Measurements from ENCODE around the gene ZNF678. TPM values are rescaled to one million over a fixed set of nuclear protein-coding genes. Genes with fewer than 3 reads are reported as not detected.

The ZNF678 gene
- total RNA-seq, 1 donor, result 3.6 TPM

GRCh38 chr1:227613526-227613925, 50.2 kb downstream of the ZNF678 start:
- no peak for DNase-seq (ENCODE audit: insufficient read length, low spot score, missing footprints)
- H2AFZ ChIP-seq (ENCODE audit: low read length), result no peak overlapping the region

GRCh38 chr1:227621211-227621610, 57.9 kb downstream of the ZNF678 start:
- TF ChIP-seq CTCF (IDR thresholded peaks at IDR 0.05; ENCODE audit: extremely low read depth, low read depth, low read length), result no peak
- H3K4me3 ChIP-seq (ENCODE audit: insufficient read depth, low read length), result no peak overlapping the region
- no peak overlapping the region for H2AFZ ChIP-seq (ENCODE audit: low read length)
- H3K27me3 ChIP-seq (ENCODE audit: insufficient read depth, low read length), result no peaks in the 10 kb centered on the region
- no peaks in the 10 kb centered on the region for H3K36me3 ChIP-seq (ENCODE audit: insufficient read depth, low read length)
- H3K79me2 ChIP-seq (ENCODE audit: insufficient read depth, low read length), result no peaks in the 10 kb centered on the region
- no peaks in the 10 kb centered on the region for H3K9me3 ChIP-seq (ENCODE audit: low read depth, low read length)
- no peaks in the 10 kb centered on the region for H3K4me1 ChIP-seq (ENCODE audit: insufficient read depth, low read length)
- H3K27ac ChIP-seq (ENCODE audit: low read depth, low read length), result no peak overlapping the region
- no peak overlapping the region for H3K4me2 ChIP-seq (ENCODE audit: insufficient read depth, low read length)
- no peaks in the 10 kb centered on the region for H4K20me1 ChIP-seq (ENCODE audit: insufficient read depth, low read length)
- DNase-seq (ENCODE audit: insufficient read length, low spot score, missing footprints), result no peak

More at GRCh38 chr1:227613526-227613925, 50.2 kb downstream of the ZNF678 start:
- Histone ChIP-seq H3K79me2 (ENCODE audit: insufficient read depth, low read length) (no peaks in the 10 kb centered on the region), H3K4me1 (ENCODE audit: insufficient read depth, low read length) (no peaks in the 10 kb centered on the region), H3K4me3 (ENCODE audit: insufficient read depth, low read length) (no peak overlapping the region), H4K20me1 (ENCODE audit: insufficient read depth, low read length) (no peaks in the 10 kb centered on the region), H3K36me3 (ENCODE audit: insufficient read depth, low read length) (no peaks in the 10 kb centered on the region), H3K27me3 (ENCODE audit: insufficient read depth, low read length) (no peaks in the 10 kb centered on the region), H3K27ac (ENCODE audit: low read depth, low read length) (no peak overlapping the region), H3K9me3 (ENCODE audit: low read depth, low read length) (no peaks in the 10 kb centered on the region), H3K4me2 (ENCODE audit: insufficient read depth, low read length) (no peak overlapping the region)
- TF ChIP-seq CTCF (IDR thresholded peaks at IDR 0.05; ENCODE audit: extremely low read depth, low read depth, low read length), result no peak

GRCh38 chr1:227622739-227623475, 59.6 kb downstream of the ZNF678 start:
- Histone ChIP-seq H2AFZ (ENCODE audit: low read length) (no peak overlapping the region), H4K20me1 (ENCODE audit: insufficient read depth, low read length) (no peaks in the 10 kb centered on the region), H3K79me2 (ENCODE audit: insufficient read depth, low read length) (no peaks in the 10 kb centered on the region), H3K4me3 (ENCODE audit: insufficient read depth, low read length) (no peak overlapping the region), H3K9me3 (ENCODE audit: low read depth, low read length) (no peaks in the 10 kb centered on the region), H3K27me3 (ENCODE audit: insufficient read depth, low read length) (no peaks in the 10 kb centered on the region), H3K36me3 (ENCODE audit: insufficient read depth, low read length) (no peaks in the 10 kb centered on the region), H3K4me1 (ENCODE audit: insufficient read depth, low read length) (no peaks in the 10 kb centered on the region), H3K4me2 (ENCODE audit: insufficient read depth, low read length) (no peak overlapping the region), H3K27ac (ENCODE audit: low read depth, low read length) (no peak overlapping the region)
- TF ChIP-seq CTCF (IDR thresholded peaks at IDR 0.05; ENCODE audit: extremely low read depth, low read depth, low read length), result no peak
- DNase-seq (ENCODE audit: insufficient read length, low spot score, missing footprints), result no peak

- H4K20me1 ChIP-seq (ENCODE audit: insufficient read depth, low read length), result no peaks in the 10 kb centered on the region
- H3K27ac ChIP-seq (ENCODE audit: low read depth, low read length), result no peak overlapping the region
- peaks cover 3% of the 10 kb centered on the region for H3K9me3 ChIP-seq (ENCODE audit: low read depth, low read length)
- H3K4me1 ChIP-seq (ENCODE audit: insufficient read depth, low read length), result no peaks in the 10 kb centered on the region
- H3K4me3 ChIP-seq (ENCODE audit: insufficient read depth, low read length), result no peak overlapping the region
- no peak overlapping the region for H2AFZ ChIP-seq (ENCODE audit: low read length)
- no peak for DNase-seq (ENCODE audit: insufficient read length, low spot score, missing footprints)
- H3K27me3 ChIP-seq (ENCODE audit: insufficient read depth, low read length), result no peaks in the 10 kb centered on the region
- H3K79me2 ChIP-seq (ENCODE audit: insufficient read depth, low read length), result no peaks in the 10 kb centered on the region
- no peak for TF ChIP-seq CTCF (IDR thresholded peaks at IDR 0.05; ENCODE audit: extremely low read depth, low read depth, low read length)
- no peaks in the 10 kb centered on the region for H3K36me3 ChIP-seq (ENCODE audit: insufficient read depth, low read length)
- no peak overlapping the region for H3K4me2 ChIP-seq (ENCODE audit: insufficient read depth, low read length)
Measured at GRCh38 chr1:227632325-227632724, 69.0 kb downstream of the ZNF678 start.
